GM23248 (cell line): ENCODE measurements around the gene ADAT1. TPM values are rescaled to one million over a fixed set of nuclear protein-coding genes. Genes with fewer than 3 reads are reported as not detected.
A peak's percentile ranks its signal among the peaks of the same experiment; 100 is the strongest.

ENCODE experiments used
- DNase-seq: peaks from one replicate; pipeline ENCODE4 v3.0.0-alpha.2; 2015
- H2AFZ ChIP-seq: fragments of 200-600 bp; sonication (generic); 2 replicates; pipeline ENCODE4 v1.6.1; 2016; ENCODE audit warnings: antibody characterized with exemption
- H3F3A ChIP-seq: fragments of 200-600 bp; sonication (generic); 2 replicates; pipeline ENCODE4 v1.6.1; 2016; ENCODE audit warnings: mild to moderate bottlenecking, antibody characterized with exemption, mixed run types; ENCODE audit not compliant: insufficient read depth
- H3K27ac ChIP-seq: fragments of 200-600 bp; sonication (generic); 2 replicates; pipeline ENCODE4 v1.5.1; 2016; ENCODE audit warnings: mild to moderate bottlenecking
- H3K27me3 ChIP-seq: fragments of 200-600 bp; sonication (generic); replicated peaks from 2 replicates; pipeline ENCODE4 v1.6.1; 2016; ENCODE audit warnings: mild to moderate bottlenecking; ENCODE audit not compliant: insufficient read depth
- H3K36me3 ChIP-seq: fragments of 200-600 bp; sonication (generic); 2 replicates; pipeline ENCODE4 v1.6.1; 2016; ENCODE audit warnings: low read depth, mild to moderate bottlenecking
- H3K4me1 ChIP-seq: fragments of 200-600 bp; sonication (generic); 2 replicates; pipeline ENCODE4 v1.6.1; 2016; ENCODE audit warnings: mild to moderate bottlenecking; ENCODE audit not compliant: insufficient read depth
- H3K4me2 ChIP-seq: fragments of 200-600 bp; sonication (generic); one replicate; pipeline ENCODE4 v1.6.1; 2016; ENCODE audit warnings: mild to moderate bottlenecking; ENCODE audit not compliant: unreplicated experiment
- H3K4me3 ChIP-seq: fragments of 200-600 bp; sonication (generic); 2 replicates; pipeline ENCODE4 v1.5.1; 2016; ENCODE audit warnings: mild to moderate bottlenecking
- H3K79me2 ChIP-seq: fragments of 200-600 bp; sonication (generic); 2 replicates; pipeline ENCODE4 v1.6.1; 2016; ENCODE audit warnings: mild to moderate bottlenecking; ENCODE audit not compliant: insufficient read depth
- H3K9ac ChIP-seq: fragments of 200-600 bp; sonication (generic); 2 replicates; pipeline ENCODE4 v1.6.1; 2016; ENCODE audit warnings: mild to moderate bottlenecking
- H3K9me2 ChIP-seq: fragments of 200-600 bp; sonication (generic); 2 replicates; pipeline ENCODE4 v1.6.1; 2016; ENCODE audit warnings: mixed run types, mild to moderate bottlenecking, moderate library complexity; ENCODE audit not compliant: insufficient read depth
- H3K9me3 ChIP-seq: fragments of 200-600 bp; sonication (generic); one replicate; pipeline ENCODE4 v1.6.1; 2017; ENCODE audit warnings: low read depth
- H4K20me1 ChIP-seq: fragments of 200-600 bp; sonication (generic); 2 replicates; pipeline ENCODE4 v1.6.0; 2016; ENCODE audit not compliant: insufficient read depth
- EZH2 ChIP-seq: fragments of 200-600 bp; sonication (generic); IDR thresholded peaks from 2 replicates; pipeline ENCODE4 v1.6.1; 2018; ENCODE audit warnings: antibody characterized with exemption, mild to moderate bottlenecking; ENCODE audit not compliant: insufficient read depth, poor library complexity, severe bottlenecking
- EZH2phosphoT487 ChIP-seq: fragments of 200-600 bp; sonication (generic); IDR thresholded peaks from 2 replicates; pipeline ENCODE4 v1.6.1; 2018; ENCODE audit warnings: antibody characterized with exemption, moderate library complexity, mild to moderate bottlenecking, low read depth; ENCODE audit not compliant: insufficient read depth
- WGBS, 2 experiments: methylation state at CpG; one replicate each; pipeline ENCODE4 v1.1.6; 2015 to 2017; ENCODE audit warnings: low lambda C conversion rate in 2 of 2, low coverage in 1 of 2; ENCODE audit errors: missing lambda C conversion rate in 2 of 2; 5-methylcytosine and 5-hydroxymethylcytosine counted together
- in situ Hi-C: fragments of 300-500 bp; cut with MboI; formaldehyde crosslinking; loops from 2 replicates; pipeline ENCODE4 v1.15.0; 2020
- polyA plus RNA-seq: library from polyadenylated mRNA; unstranded; fragments of >200 nt; fragmentation: Nextera tagmentation; extraction: Ambion mirVana; gene quantifications from 2 replicates; pipeline ENCODE4 v1.2.1, GENCODE V29; 2016
- total RNA-seq: library from RNA; depleted of rRNA; stranded (reverse); fragments of >200 nt; shearing (Covaris generic); gene quantifications from 2 replicates; pipeline ENCODE4 v1.2.3, GENCODE V29; 2014; rRNA removed

Gene ADAT1, protein sequence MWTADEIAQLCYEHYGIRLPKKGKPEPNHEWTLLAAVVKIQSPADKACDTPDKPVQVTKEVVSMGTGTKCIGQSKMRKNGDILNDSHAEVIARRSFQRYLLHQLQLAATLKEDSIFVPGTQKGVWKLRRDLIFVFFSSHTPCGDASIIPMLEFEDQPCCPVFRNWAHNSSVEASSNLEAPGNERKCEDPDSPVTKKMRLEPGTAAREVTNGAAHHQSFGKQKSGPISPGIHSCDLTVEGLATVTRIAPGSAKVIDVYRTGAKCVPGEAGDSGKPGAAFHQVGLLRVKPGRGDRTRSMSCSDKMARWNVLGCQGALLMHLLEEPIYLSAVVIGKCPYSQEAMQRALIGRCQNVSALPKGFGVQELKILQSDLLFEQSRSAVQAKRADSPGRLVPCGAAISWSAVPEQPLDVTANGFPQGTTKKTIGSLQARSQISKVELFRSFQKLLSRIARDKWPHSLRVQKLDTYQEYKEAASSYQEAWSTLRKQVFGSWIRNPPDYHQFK
- total RNA-seq, result 31.3 and 40.1 TPM in 2 replicates
- 18.9 and 25.8 TPM in 2 replicates for polyA plus RNA-seq

DNA sequence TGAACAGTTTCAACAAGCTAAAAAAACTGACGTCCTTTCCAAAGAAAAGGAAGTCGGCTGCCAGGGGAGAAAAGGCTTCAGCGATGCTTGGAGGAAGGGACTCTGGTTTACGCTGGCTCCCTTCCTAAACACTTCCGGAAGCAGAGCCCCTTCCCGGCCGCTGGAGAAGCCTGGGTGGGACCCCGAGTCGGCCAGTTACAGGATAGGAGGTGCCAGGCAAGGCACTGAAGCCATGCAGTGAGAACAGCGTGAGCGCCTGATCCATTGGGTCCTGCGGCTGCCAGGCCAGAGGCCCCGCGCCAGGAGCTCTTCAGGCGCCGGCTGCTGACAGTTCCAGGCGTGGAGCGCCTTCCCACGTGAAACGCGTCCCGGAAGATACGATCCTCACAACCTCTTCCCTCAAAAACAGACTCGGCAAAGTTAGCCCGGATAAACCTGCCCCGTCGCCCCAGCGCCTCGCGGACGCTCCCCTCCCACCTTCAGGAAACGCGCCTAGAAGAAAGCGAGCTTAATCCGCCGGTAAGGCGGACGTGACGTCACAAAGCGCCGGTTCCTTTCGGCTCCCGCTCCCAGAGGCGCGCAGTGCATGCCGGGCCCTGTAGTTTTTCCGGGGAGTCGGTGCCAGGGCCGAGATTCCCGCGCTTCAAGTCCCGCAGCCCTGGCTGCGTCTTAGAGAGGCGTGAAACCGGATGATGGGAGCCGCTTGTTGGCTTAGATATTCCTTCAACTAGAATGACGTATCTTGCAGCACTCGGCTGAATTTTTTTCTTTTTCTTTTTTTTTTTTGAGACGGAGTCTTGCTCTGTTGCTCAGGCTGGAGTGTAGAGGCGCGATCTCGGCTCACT lies at the start of gene ADAT1:
ADAT1 (minus strand) TSS at position 521 of the 845 bp plus-strand sequence. CDS start 2,482 bp downstream, outside the sequence.
- in situ Hi-C loops, result loop anchor here (25.0 kb wide), 1 partner anchor 411 kb away; the partner anchor contains the start of genes CTRB1 and CTRB2
- no peak for TF ChIP-seq EZH2
- TF ChIP-seq EZH2phosphoT487, result no peak
- peaks cover 22% of the 10 kb centered on the region for H3K79me2 ChIP-seq
- peaks cover 18% of the 10 kb centered on the region for H3K4me1 ChIP-seq
- peak within 1 kb of the TSS; percentile 82 for H3K9ac ChIP-seq
- peak within 1 kb of the TSS; percentile 81 for H3K4me2 ChIP-seq
- H2AFZ ChIP-seq, result peak within 1 kb of the TSS; percentile 79
- H4K20me1 ChIP-seq, result no peaks in the 10 kb centered on the region
- peak; percentile 100 for DNase-seq
- WGBS, 2 experiments, result 1% methylated on average over 62 of the region's 62 CpGs
- no peaks in the 10 kb centered on the region for H3K27me3 ChIP-seq
- H3K4me3 ChIP-seq, result peak within 1 kb of the TSS; percentile 90
- peak within 1 kb of the TSS; percentile 70 for H3K27ac ChIP-seq
- no peaks in the 10 kb centered on the region for H3K9me3 ChIP-seq
- H3F3A ChIP-seq, result peaks cover 49% of the 10 kb centered on the region
- H3K9me2 ChIP-seq, result no peaks in the 10 kb centered on the region
- peaks cover 12% of the 10 kb centered on the region for H3K36me3 ChIP-seq

DNA sequence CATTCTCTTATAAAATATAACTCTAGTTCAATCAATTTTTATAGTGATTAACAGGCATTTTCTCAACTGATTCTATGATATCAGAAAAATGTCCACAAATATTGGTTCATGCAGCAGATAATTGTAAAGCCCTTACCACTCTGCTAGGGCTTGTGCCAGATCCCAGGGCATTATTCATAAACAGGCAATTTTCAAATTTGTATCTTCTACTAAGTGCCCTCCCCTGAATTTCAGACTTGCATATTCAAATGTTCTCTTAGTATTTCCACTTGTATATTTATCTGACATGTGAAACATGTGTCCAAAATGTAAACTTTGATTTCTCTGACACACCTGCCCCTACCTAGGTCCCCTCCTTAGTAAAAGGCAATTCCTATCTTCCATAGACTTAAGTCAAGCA lies 44.4 kb upstream of the ADAT1 start:
- H3K27me3 ChIP-seq, result no peaks in the 10 kb centered on the region
- DNase-seq, result no peak

DNA sequence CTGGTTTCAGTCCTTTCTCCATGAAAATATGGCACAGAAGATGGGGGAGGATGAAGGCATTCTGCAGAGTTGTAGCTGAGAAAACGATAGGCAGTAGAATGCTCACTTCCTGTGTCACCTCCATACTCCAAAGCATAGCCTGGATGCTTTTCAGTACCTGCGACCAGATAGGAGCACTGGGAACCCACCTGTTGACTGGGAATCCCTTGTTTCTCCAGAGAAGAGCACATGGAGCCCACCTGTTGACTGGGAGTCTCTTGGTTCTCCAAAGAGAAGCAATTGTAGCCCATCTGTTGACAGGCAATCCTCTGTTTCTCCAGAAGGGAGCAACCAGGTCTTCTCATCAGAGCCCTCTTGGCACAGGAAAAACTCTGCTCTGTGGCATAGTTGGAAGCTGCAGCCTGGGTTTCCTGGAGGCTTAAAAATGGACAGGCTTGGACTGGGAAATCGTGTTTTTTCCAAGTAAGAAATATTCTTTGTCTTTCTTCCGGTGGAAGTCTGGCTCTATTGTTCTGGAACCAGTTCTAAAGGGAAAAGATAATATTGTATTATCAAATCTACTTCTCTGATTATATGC lies 37.7 kb upstream of the ADAT1 start:
- H2AFZ ChIP-seq, result no peak overlapping the region
- H3K9me3 ChIP-seq, result no peaks in the 10 kb centered on the region
- H3K27ac ChIP-seq, result no peak overlapping the region
- H3K9ac ChIP-seq, result no peak overlapping the region
- no peak overlapping the region for H3K4me3 ChIP-seq
- no peaks in the 10 kb centered on the region for H3K27me3 ChIP-seq
- H3K9me2 ChIP-seq, result no peaks in the 10 kb centered on the region
- no peak for DNase-seq
- peaks cover 35% of the 10 kb centered on the region for H3K36me3 ChIP-seq
- H4K20me1 ChIP-seq, result no peaks in the 10 kb centered on the region
- no peak for TF ChIP-seq EZH2phosphoT487
- TF ChIP-seq EZH2, result no peak
- WGBS, 2 experiments, result 61 to 68% methylated on average over 4 of the region's 4 CpGs
- H3K4me1 ChIP-seq, result no peaks in the 10 kb centered on the region
- in situ Hi-C loops, result no loop called here
- no peak overlapping the region for H3K4me2 ChIP-seq
- peaks cover 30% of the 10 kb centered on the region for H3K79me2 ChIP-seq
- no peaks in the 10 kb centered on the region for H3F3A ChIP-seq

More for the DNA sequence above, 44.4 kb upstream of the ADAT1 start:
- Histone ChIP-seq H3K27ac (no peak overlapping the region), H3F3A (no peaks in the 10 kb centered on the region), H3K36me3 (no peaks in the 10 kb centered on the region), H3K4me2 (no peak overlapping the region), H3K9me2 (no peaks in the 10 kb centered on the region), H2AFZ (no peak overlapping the region), H4K20me1 (no peaks in the 10 kb centered on the region), H3K4me1 (no peaks in the 10 kb centered on the region), H3K4me3 (no peak overlapping the region), H3K9me3 (no peaks in the 10 kb centered on the region), H3K9ac (no peak overlapping the region), H3K79me2 (no peaks in the 10 kb centered on the region)
- TF ChIP-seq EZH2phosphoT487 (no peak), EZH2 (no peak)
- in situ Hi-C loops, result no loop called here

DNA sequence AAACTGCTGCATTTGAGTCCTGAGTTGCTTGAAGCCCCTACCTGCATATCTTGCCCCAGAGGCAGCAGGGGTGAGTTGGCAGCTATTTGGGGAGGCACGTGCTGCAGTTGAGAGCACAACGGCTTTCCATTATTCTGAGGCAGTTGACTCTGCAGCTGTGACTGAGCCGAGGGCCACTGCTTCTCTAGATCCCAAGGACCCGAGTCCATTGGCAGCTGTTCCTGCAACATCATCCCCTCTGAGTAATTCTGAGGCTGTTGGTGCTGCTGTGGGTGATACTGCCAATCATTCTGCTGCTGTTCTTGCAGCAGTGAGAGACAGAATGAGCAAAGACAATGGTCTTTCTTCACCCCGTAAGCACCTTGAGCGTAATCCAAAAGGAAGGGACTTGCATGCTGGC lies 37.2 kb upstream of the ADAT1 start:
- Histone ChIP-seq H3K27ac (no peak overlapping the region), H3F3A (no peaks in the 10 kb centered on the region), H3K4me3 (no peak overlapping the region), H3K36me3 (peaks cover 40% of the 10 kb centered on the region), H3K9me3 (no peaks in the 10 kb centered on the region), H3K27me3 (no peaks in the 10 kb centered on the region), H3K4me1 (no peaks in the 10 kb centered on the region), H3K9me2 (no peaks in the 10 kb centered on the region), H3K9ac (no peak overlapping the region), H2AFZ (no peak overlapping the region), H3K4me2 (no peak overlapping the region), H4K20me1 (no peaks in the 10 kb centered on the region), H3K79me2 (peaks cover 35% of the 10 kb centered on the region)
- in situ Hi-C loops, result no loop called here
- 92 to 96% methylated on average over 6 of the region's 6 CpGs for WGBS, 2 experiments
- no peak for TF ChIP-seq EZH2phosphoT487
- TF ChIP-seq EZH2, result no peak
- DNase-seq, result no peak
